GM19043 (cell line): ENCODE results near the gene UBR4.

Source experiments
- ATAC-seq: cut with Tn5 transposase; IDR thresholded peaks from one replicate; pipeline ENCODE4 v1.9.1; 2021; ENCODE audit warnings: low read depth; ENCODE audit not compliant: unreplicated experiment

Gene UBR4

GRCh38 chr1:19074361-19074901 lies 135.6 kb downstream of the UBR4 start:
- no peak for ATAC-seq

GRCh38 chr1:19073311-19074186 lies 136.5 kb downstream of the UBR4 start:
- no peak for ATAC-seq

- ATAC-seq = no peak
Observed at GRCh38 chr1:19072285-19072981, 137.6 kb downstream of the UBR4 start.

- ATAC-seq = no peak
Observed at GRCh38 chr1:19071674-19072281, 138.3 kb downstream of the UBR4 start.

GRCh38 chr1:19070891-19071621 lies 139.0 kb downstream of the UBR4 start:
- ATAC-seq = no peak

- ATAC-seq = no peak
Observed at GRCh38 chr1:19070197-19070651, 139.8 kb downstream of the UBR4 start.

- ATAC-seq = no peak
Observed at GRCh38 chr1:19068639-19069276, 141.3 kb downstream of the UBR4 start.

GRCh38 chr1:19067912-19068638 lies 142.0 kb downstream of the UBR4 start:
- no peak for ATAC-seq

- ATAC-seq = no peak
Observed at GRCh38 chr1:19067182-19067911, 142.7 kb downstream of the UBR4 start.

GRCh38 chr1:19066874-19067181 lies 143.2 kb downstream of the UBR4 start:
- ATAC-seq = no peak

- ATAC-seq = no peak
Observed at GRCh38 chr1:19066248-19066873, 143.7 kb downstream of the UBR4 start.

GRCh38 chr1:19065526-19066247 lies 144.4 kb downstream of the UBR4 start:
- no peak for ATAC-seq

GRCh38 chr1:19064906-19065450 lies 145.1 kb downstream of the UBR4 start:
- ATAC-seq = no peak

- no peak for ATAC-seq
Observed at GRCh38 chr1:19063122-19063521, 146.9 kb downstream of the UBR4 start.

GRCh38 chr1:19062258-19063029 lies 147.6 kb downstream of the UBR4 start:
- no peak for ATAC-seq

- no peak for ATAC-seq
Observed at GRCh38 chr1:19061798-19062197, 148.3 kb downstream of the UBR4 start.

- ATAC-seq = no peak
Observed at GRCh38 chr1:19061343-19061742, 148.7 kb downstream of the UBR4 start.
